ENCODE results near the gene APCDD1. TPM values are rescaled to one million over a fixed set of nuclear protein-coding genes. Genes with fewer than 3 reads are reported as not detected.

The APCDD1 gene
- total RNA-seq, 2 experiments from 2014 or later = not detected

- H3K4me1 Mint-ChIP-seq (ENCODE audit: low read depth) = no peaks in the 10 kb centered on the region
- H3K36me3 Mint-ChIP-seq (ENCODE audit: low read depth) = no peaks in the 10 kb centered on the region
- no peaks in the 10 kb centered on the region for H3K9me3 Mint-ChIP-seq
- TF ChIP-seq CTCF (IDR thresholded peaks at IDR 0.05) = no peak
- Histone ChIP-seq H3K36me3 (ENCODE audit: insufficient read depth, low read length) (no peaks in the 10 kb centered on the region), H3K4me3 (ENCODE audit: low read length) (no peak overlapping the region), H3K9me3 (ENCODE audit: control insufficient read depth in 1 of 2, insufficient read depth in 1 of 2, low read length in 2 of 2) (peaks cover 0 to 4% of the 10 kb centered on the region in 2 experiments), H3K4me1 (ENCODE audit: insufficient read depth, low read length) (no peaks in the 10 kb centered on the region), H3K27ac (ENCODE audit: low read depth in 1 of 2, low read length in 2 of 2) (no peak overlapping the region), H3K27me3 (ENCODE audit: control insufficient read depth in 1 of 2, insufficient read depth in 2 of 2, low read length in 2 of 2) (peaks cover 13 to 15% of the 10 kb centered on the region in 2 experiments)
- intact Hi-C loops (cut with DNase I, micrococcal nuclease) = no loop called here
- no peak overlapping the region for H3K27ac Mint-ChIP-seq
- DNase-seq (no peak), ATAC-seq (ENCODE audit: poor library complexity) (no peak)
- H3K4me3 Mint-ChIP-seq = no peak overlapping the region
- peaks cover 38% of the 10 kb centered on the region for H3K27me3 Mint-ChIP-seq
- ChIA-PET POLR2A (no interaction called here), CTCF (no interaction called here)
Measured at GRCh38 chr18:10475654-10476291, 21.3 kb downstream of the APCDD1 start.

GRCh38 chr18:10476338-10476791 is 21.9 kb downstream of the APCDD1 start:
- no peak overlapping the region for H3K4me3 Mint-ChIP-seq
- H3K27ac Mint-ChIP-seq = no peak overlapping the region
- no peaks in the 10 kb centered on the region for H3K36me3 ChIP-seq (ENCODE audit: insufficient read depth, low read length)
- ChIA-PET CTCF (no interaction called here), POLR2A (no interaction called here)
- no peak for TF ChIP-seq CTCF (IDR thresholded peaks at IDR 0.05)
- H3K36me3 Mint-ChIP-seq (ENCODE audit: low read depth) = no peaks in the 10 kb centered on the region
- ATAC-seq (ENCODE audit: poor library complexity) (no peak), DNase-seq (no peak)
- H3K27ac ChIP-seq (ENCODE audit: low read depth in 1 of 2, low read length in 2 of 2) = no peak overlapping the region
- H3K4me1 Mint-ChIP-seq (ENCODE audit: low read depth) = no peaks in the 10 kb centered on the region
- H3K9me3 Mint-ChIP-seq = no peaks in the 10 kb centered on the region
- no peaks in the 10 kb centered on the region for H3K4me1 ChIP-seq (ENCODE audit: insufficient read depth, low read length)
- H3K27me3 ChIP-seq (ENCODE audit: control insufficient read depth in 1 of 2, insufficient read depth in 2 of 2, low read length in 2 of 2) = peaks cover 13 to 15% of the 10 kb centered on the region in 2 experiments
- no peak overlapping the region for H3K4me3 ChIP-seq (ENCODE audit: low read length)
- H3K27me3 Mint-ChIP-seq = peaks cover 38% of the 10 kb centered on the region
- H3K9me3 ChIP-seq (ENCODE audit: control insufficient read depth in 1 of 2, insufficient read depth in 1 of 2, low read length in 2 of 2) = peaks cover 0 to 4% of the 10 kb centered on the region in 2 experiments
- intact Hi-C loops (cut with DNase I, micrococcal nuclease) = no loop called here

- Mint-ChIP-seq H3K4me1 (ENCODE audit: low read depth) (no peaks in the 10 kb centered on the region), H3K27me3 (peaks cover 38% of the 10 kb centered on the region), H3K9me3 (no peaks in the 10 kb centered on the region), H3K36me3 (ENCODE audit: low read depth) (no peaks in the 10 kb centered on the region), H3K27ac (no peak overlapping the region), H3K4me3 (no peak overlapping the region)
- CTCF ChIA-PET = no interaction called here
- Histone ChIP-seq H3K4me1 (ENCODE audit: insufficient read depth, low read length) (no peaks in the 10 kb centered on the region), H3K36me3 (ENCODE audit: insufficient read depth, low read length) (no peaks in the 10 kb centered on the region), H3K27ac (ENCODE audit: low read depth in 1 of 2, low read length in 2 of 2) (no peak overlapping the region), H3K9me3 (ENCODE audit: control insufficient read depth in 1 of 2, insufficient read depth in 1 of 2, low read length in 2 of 2) (peaks cover 0 to 4% of the 10 kb centered on the region in 2 experiments), H3K4me3 (ENCODE audit: low read length) (no peak overlapping the region), H3K27me3 (ENCODE audit: control insufficient read depth in 1 of 2, insufficient read depth in 2 of 2, low read length in 2 of 2) (peaks cover 13 to 15% of the 10 kb centered on the region in 2 experiments)
- no peak for TF ChIP-seq CTCF (IDR thresholded peaks at IDR 0.05)
- no peak for DNase-seq
- intact Hi-C loops (cut with DNase I, micrococcal nuclease) = no loop called here
- no peak for ATAC-seq (ENCODE audit: poor library complexity)
- POLR2A ChIA-PET = no interaction called here
Measured at GRCh38 chr18:10477121-10477862, 22.9 kb downstream of the APCDD1 start.

Measured in CD4-positive, alpha-beta T cell (primary cell).